ENCODE results near the gene DISC1. TPM values are rescaled to one million over a fixed set of nuclear protein-coding genes. Genes with fewer than 3 reads are reported as not detected.

DISC1 gene
- total and polyA plus RNA-seq, 2 of the 13 experiments (the other 11 are each of a cell fraction or from before 2014, with no cell fraction given) = 4.2 to 4.6 TPM

DNA sequence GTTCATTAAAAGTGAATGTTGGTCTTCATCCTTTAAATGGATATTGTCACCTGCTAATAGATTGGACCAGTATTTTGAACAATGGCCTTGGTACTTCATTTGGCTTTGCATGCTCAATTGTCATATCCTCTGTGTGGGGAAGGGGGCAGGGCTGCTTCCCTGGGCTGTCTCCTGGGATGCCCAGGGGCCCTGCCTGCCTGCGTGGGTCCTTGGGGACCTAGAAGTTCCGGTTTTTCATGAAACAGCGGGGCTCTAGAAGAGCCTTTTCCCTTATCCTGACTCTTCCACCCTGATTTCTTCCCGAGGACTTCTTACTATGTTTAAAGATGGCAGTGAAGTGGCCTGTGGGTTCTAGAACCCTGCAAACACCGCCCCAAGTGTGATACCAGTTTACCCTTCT, 97.5 kb downstream of the DISC1 start:
- ATAC-seq (no peak), FAIRE-seq (no peak), DNase-seq (ENCODE audit: low spot score) (no peak)
- H3K79me2 ChIP-seq (ENCODE audit: insufficient read depth, low read length) = no peaks in the 10 kb centered on the region
- in situ Hi-C loops (cut with HindIII; ENCODE audit: extremely low pct_ligation_motif_present, low pct_unique_long_range_greater_than_20kb) = no loop called here
- ChIA-PET POLR2A (no interaction called here), CTCF (ENCODE audit: low intra/inter-chr PET ratio, low total read pairs) (no interaction called here)
- H3K27me3 ChIP-seq (ENCODE audit: control insufficient read depth in 1 of 2, insufficient read depth in 2 of 2, low read length in 2 of 2) = no peaks in the 10 kb centered on the region
- peaks cover 12% of the 10 kb centered on the region; the same call in 1 of the 2 replicates for H3K4me1 ChIP-seq (ENCODE audit: insufficient read depth, low read length)
- intact Hi-C loops (cut with micrococcal nuclease; ENCODE audit: unreplicated experiment) = loop anchor here (2.0 kb wide), 2 partner anchors 33 to 83 kb away; no protein-coding TSS in a partner anchor
- H3K4me2 ChIP-seq (ENCODE audit: low read depth, low read length) = no peak overlapping the region
- H2AFZ ChIP-seq (ENCODE audit: low read length) = no peak overlapping the region
- no peak overlapping the region for H3K9ac ChIP-seq (ENCODE audit: insufficient read depth, low read depth, low read length)
- H3K36me3 ChIP-seq (replicated peaks in 1 of 2; ENCODE audit: control insufficient read depth in 1 of 2, insufficient read depth in 2 of 2, low read length in 2 of 2) = no peaks in the 10 kb centered on the region; a peak in 1 of 5 replicates
- 83% methylated on average over 5 of the region's 5 CpGs for WGBS (ENCODE audit: low lambda C conversion rate)
- no peak overlapping the region for H3K4me3 ChIP-seq (replicated peaks in 1 of 3; ENCODE audit: insufficient read depth in 1 of 3, low read depth in 2 of 3, low read length in 3 of 3)
- BruUV-seq (replicated peaks) = no TSS peak
- H3K27ac ChIP-seq (ENCODE audit: extremely low read length, insufficient read depth, low read length) = no peak overlapping the region
- no peaks in the 10 kb centered on the region for H3K9me3 ChIP-seq (ENCODE audit: low read length)
- H4K20me1 ChIP-seq (ENCODE audit: insufficient read depth, low read length) = no peaks in the 10 kb centered on the region
- no peak for TF ChIP-seq IKZF4 (CRISPR knock-in tag; IDR thresholded peaks at IDR 0.05; ENCODE audit: borderline replicate concordance, low read depth, not compliant biosample characterization)
- no peak for TF ChIP-seq KDM3A (CRISPR knock-in tag; IDR thresholded peaks at IDR 0.05; ENCODE audit: low read depth)
- TF ChIP-seq NCOA1 (CRISPR knock-in tag; IDR thresholded peaks at IDR 0.05) = no peak
- TF ChIP-seq ZNF430 (CRISPR knock-in tag; IDR thresholded peaks at IDR 0.05) = no peak
- TF ChIP-seq FOXC1 (CRISPR knock-in tag; IDR thresholded peaks at IDR 0.05; ENCODE audit: borderline replicate concordance) = no peak
- no peak for TF ChIP-seq CENPT (CRISPR knock-in tag; IDR thresholded peaks at IDR 0.05; ENCODE audit: low read depth)
- no peak for TF ChIP-seq ZSCAN5A (CRISPR knock-in tag; IDR thresholded peaks at IDR 0.05; ENCODE audit: borderline replicate concordance)
- TF ChIP-seq ZNF839 (CRISPR knock-in tag; IDR thresholded peaks at IDR 0.05; ENCODE audit: borderline replicate concordance) = no peak
- no peak for TF ChIP-seq ARNT2 (CRISPR knock-in tag; IDR thresholded peaks at IDR 0.05; ENCODE audit: low read depth)
- no peak for TF ChIP-seq NAIF1 (CRISPR knock-in tag; IDR thresholded peaks at IDR 0.05; ENCODE audit: borderline replicate concordance)
- no peak for TF ChIP-seq DPF2 (CRISPR knock-in tag; IDR thresholded peaks at IDR 0.05; ENCODE audit: borderline replicate concordance, low read depth)
- TF ChIP-seq ZNF574 (CRISPR knock-in tag; IDR thresholded peaks at IDR 0.05) = no peak
- no peak for TF ChIP-seq ZKSCAN8 (CRISPR knock-in tag; IDR thresholded peaks at IDR 0.05; ENCODE audit: borderline replicate concordance)
- TF ChIP-seq ZEB1 (IDR thresholded peaks at IDR 0.05; ENCODE audit: insufficient replicate concordance, low read depth) = no peak
- TF ChIP-seq ZNF17 (CRISPR knock-in tag; IDR thresholded peaks at IDR 0.05) = no peak
- no peak for TF ChIP-seq ZFAT (CRISPR knock-in tag; conservative IDR thresholded peaks at IDR 0.05)
- TF ChIP-seq HDAC6 (IDR thresholded peaks at IDR 0.05; ENCODE audit: low read depth, low read length) = no peak
- no peak for TF ChIP-seq SIX4 (CRISPR knock-in tag; IDR thresholded peaks at IDR 0.05)
